Stimulated activated CD8-positive, alpha-beta memory T cell treated with anti-CD3 and anti-CD28 coated beads, Interleukin-4, amount 100 ng/mL, for 24 hours (primary cell): ENCODE results near the gene PXDN.
"Not testable (repeated sequence)": the region's sequence is repeated elsewhere in the genome, so short reads cannot be mapped to it uniquely, and the experiment has no call there.

Source experiments
- DNase-seq: peaks from one replicate; pipeline ENCODE4 v3.0.0-alpha.2; 2020; ENCODE audit warnings: low read depth

Gene PXDN

DNA sequence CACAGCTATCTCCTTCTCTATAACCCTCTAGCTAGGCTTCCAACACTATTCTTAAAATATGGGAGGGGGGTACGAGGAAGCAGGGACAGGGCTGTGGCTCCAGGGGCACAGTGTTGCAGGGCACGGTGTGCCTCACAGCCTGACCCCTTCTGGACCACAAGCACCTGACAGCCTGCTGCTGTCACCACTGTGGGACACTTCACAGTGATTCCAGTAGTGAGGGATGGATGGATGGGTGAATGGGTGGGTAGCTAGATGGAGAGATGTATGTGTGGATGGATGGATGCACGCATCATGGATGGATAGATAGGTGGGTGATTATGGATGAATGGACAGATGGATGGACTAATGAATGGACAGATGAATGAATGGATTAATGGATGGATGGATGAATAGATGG lies 21.6 kb downstream of the PXDN start:
- DNase-seq, result no peak

DNA sequence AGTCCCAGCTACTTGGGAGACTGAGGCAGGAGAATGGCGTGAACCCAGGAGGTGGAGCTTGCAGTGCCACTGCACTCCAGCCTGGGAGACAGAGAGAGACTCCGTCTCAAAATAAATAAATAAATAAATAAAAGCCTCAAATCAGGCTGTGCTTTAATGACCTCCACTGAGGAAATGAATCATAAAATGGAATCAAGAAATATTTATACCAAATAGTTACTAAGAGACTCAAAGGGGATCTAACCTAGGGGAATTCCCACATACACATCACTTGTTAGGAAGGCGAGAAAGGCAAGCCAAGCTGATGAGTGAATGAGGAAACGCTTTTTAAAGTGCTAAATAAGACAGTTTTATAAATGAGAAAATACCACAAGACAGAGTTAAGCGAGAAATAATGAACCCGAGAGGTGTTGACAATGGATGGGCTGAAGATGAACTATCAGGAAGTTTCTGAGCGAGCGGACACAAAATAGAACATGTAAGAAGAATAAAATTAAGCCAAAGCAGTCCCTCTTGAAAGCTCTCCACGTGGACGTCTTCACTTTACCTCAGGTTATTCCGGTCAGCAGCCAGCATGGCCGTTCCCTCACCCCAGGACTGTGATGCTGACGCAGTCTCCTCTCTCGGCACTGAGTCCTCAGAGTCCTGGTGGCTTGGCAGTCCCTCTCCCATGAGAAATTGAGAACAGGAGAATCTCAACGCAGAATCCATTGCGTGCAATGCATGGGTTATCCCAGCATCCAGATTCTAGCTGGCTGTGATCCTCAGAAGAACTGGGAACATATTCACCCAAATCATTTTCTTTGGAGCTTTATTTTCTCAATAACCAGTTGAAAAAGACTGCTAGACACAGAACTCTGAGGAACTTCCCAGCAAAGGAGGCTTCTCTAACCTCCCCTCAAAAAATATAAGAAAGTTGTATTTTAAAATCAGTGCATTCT lies 22.3 kb downstream of the PXDN start:
- no peak for DNase-seq

DNA sequence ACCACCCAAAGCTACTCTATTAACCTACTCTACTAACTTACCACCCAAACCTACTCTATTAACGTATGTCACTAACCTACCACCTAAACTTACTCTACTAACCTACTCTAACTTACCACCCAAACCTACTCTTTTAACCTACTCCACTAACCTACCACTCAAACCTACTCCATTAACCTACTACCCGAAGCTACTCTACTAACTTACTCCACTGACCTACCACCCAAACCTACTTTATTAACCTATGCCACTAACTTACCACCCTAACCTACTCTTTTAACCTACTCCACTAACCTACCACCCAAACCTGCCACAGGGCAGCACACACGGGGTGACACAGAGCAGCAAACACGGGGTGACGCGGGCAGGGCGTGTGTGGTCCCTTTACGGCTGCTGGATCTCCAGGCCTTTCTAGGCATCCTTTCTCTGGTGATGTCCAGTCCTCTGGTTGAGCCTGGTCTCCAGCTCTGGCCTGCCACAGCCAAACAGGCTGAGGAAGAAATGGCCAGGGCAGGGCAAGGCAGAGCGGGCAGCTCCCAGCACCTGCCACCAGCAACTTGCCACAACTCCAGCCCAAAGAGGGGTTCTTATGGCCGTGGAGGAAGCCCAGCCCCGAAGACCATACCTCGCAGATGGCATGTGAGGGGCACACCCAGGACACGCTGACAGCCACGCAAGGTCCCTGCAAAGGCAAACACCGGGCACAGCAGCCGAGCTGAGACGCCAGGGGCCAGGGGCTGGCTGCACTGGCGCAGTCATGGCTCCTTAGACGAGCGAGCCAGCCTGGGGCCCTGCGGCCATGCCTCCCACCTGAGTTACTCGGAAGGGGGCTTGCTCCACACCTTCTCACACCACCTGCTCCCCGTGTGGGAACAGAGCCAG lies 25.7 kb downstream of the PXDN start:
- DNase-seq, result no peak

DNA sequence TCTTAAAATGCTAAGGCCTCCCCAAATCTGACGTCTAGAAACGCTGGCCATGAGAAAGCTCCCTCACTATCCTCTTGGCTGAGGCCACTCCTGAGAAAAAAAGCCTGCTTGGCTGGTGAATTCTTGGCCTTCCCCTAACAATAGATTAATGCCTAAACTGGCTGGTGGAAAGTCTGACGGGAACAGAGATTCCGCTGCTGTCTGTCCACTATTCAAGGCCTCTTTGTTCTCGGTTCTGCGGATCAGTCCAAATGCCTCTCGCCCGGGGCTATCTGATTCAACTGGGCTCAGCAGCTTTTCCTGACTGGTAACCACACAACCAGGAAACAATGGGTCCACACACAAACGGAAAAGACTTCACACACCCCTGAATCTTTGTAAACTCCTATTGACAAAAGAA lies 27.2 kb downstream of the PXDN start:
- no peak for DNase-seq

DNA sequence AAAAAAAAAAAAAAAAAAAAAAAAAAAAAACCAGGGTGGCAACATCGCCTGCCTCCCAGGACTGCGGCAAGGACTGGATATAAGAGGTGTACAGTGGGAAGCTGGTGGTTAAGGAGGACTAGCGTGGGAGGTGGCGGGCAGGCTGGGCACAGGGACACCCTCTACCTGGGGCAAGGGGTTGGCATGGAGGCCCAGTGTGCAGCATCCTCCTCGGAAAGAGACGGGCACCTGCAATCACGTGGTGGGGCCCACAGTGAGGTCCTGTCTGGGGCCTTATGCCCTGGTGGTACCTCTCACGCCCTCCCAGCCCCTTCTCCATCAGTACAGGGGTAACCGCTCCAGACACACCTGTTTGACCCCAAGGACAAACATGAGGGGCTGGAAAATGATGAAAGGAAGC lies 27.9 kb downstream of the PXDN start:
- DNase-seq, result no peak

DNA sequence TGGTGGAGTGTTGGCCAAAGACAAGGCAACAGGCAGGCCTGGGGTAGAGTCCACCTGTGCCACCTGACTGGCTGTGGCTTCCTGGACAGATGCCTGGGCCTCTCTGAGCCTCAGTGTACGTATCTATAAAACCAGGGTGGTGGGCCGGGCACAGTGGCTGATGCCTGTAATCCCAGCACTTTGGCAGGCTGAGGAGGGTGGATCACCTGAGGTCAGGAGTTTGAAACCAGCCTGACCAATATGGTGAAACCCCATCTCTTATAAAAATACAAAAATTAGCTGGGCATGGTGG lies 28.4 kb downstream of the PXDN start:
- DNase-seq, result not testable (repeated sequence)

DNA sequence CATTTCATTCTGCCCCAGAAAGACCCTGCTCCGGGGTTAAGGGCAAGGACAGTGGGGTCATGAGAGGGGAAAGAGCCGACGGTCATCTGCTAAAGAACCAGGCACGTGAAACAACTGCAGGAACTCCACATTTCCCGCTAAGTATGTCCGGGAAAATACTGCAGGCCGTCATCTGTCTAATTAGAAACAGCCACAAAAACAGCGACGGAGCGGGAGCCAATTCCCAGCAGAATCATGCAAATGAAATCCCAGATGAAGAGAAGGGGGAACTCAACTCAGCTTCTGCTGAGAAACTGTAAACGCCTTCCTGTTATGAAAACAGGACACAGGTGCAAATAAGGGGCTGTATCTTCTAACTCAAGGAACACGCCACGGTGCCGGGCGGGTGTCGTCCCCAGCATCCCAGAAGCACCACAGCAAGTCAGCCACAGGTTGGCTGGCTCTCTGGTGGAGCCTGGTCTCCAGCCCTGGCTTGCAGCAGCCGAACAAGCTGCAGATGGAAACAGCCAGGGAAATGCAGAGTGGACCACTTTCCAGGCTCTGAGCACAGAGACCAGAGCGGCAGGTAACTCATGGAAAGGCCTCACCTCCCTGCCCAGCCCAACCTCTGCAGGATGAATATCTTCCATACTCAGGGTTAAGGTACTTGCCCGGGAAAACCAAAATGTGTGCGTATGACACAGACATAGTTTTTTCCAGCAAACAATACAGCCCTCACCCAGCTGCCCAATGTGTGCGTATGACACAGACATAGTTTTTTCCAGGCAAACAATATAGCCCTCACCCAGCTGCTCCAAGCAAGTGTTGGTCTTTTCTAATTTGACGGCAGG lies 28.9 kb downstream of the PXDN start:
- DNase-seq, result no peak

DNA sequence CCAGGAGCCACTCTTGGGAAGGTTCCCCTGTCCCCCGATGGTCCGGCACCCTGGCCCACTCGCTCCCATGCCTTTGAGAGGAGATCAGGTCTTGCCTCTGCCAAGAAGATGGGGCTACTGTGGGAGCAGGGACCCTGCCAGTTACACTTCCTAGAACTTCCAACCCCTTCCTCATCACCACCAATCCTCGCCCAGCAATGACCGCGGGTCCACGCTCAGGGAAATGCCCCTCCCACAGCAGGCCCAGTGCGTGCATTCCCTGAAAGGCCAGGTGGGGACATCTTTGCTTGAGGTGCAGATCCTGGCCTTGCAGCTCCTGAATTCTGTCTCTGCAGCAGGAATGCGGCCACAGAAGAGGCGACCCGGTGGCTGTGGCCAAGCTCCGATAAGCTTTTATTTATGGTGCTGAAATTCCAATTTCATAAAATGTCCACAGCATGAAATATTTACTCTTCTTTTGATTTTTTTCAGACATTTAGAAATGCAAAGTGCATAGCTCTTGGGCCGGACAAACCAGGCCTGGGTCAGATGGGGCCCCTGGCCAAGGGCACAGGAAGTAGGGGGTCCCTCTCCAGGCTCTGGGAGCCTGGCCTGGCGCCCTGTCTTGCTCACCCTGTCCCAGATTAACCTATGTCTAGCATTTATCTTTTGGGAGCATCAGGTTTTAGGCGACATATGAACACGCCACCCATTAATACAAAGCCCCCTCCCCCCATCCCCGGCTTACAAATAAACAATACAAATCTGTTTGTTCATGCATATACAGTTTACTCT lies 29.8 kb downstream of the PXDN start:
- no peak for DNase-seq

DNA sequence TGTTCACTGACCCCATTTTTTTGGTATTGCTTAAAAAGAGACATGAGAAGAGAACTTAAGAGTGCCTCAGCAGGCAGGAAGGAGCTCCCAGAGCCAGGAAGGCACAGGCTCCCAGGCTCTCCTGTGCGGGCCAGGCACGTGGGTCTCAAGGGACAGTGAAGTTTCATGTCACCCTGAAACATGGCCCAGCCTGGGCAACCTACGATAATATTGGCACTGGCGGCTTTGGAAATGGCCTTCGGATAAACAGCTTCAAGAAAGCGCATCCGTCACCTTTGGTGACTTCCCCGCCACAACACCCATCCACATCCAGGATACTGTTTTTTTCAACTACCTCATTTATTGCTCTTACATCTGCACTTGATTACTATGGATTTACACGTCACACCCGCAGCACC lies 30.5 kb downstream of the PXDN start:
- no peak for DNase-seq

DNA sequence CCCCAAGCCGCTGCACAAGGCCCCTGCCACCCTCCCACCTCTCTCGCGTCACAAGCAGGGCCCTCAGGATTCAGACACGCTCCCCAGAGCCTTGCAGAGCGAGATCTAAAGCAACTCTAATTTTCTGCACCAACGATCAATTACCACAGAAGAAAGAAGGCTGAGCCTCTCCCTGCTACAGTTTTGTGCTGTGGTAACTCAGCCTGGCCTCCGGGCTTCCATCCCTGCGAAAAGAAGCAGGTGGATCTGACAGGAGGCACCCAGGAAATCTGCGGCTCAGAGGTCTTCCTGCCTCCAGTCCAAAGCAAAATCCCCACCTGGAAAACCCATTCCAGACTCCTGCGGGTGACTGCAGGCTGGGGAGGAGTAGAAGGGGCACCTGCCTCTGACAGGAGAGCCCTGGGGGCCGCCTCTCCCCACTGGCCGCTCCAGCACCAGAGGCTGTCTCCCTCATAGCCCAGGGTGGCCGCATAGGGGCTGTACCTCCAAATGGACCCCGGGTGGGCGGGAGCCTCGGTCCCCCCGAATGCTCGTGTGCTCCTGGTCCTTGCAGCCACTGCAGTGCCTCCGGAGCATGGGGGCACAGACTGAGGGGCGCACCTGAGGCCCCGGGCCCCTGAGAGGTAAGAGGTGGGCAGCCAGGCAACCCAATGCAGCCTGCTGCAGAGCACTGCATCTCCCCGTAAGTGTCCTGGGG lies 31.0 kb downstream of the PXDN start:
- DNase-seq, result no peak

DNA sequence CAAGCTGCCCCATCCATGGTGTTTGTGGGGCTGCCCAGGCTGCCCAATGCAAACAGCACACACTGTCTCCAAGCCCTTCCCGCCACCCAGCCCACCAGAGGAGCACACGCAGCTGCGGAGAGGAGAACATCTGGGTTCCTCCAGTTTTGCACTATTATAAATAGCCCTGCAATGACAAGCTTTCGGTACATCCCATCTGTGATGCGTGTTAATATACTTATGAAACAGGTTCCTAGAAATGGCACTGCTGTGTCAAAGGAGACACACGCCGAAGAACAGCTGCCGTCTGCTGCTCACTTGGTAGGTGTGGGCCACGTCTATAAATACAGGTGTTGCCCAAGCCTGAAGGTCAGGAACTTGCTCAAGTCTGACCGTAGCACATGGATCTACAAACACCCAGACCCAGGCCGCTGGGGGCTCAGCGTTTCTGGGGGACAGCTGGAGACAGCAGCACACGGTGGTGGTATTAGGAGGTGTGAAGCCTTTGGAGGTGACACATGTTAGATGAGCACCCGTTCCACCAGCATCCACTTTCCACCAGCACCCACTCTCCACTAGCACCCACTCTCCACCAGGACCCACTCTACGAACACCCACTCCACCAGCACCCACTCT lies 34.3 kb downstream of the PXDN start:
- no peak for DNase-seq

DNA sequence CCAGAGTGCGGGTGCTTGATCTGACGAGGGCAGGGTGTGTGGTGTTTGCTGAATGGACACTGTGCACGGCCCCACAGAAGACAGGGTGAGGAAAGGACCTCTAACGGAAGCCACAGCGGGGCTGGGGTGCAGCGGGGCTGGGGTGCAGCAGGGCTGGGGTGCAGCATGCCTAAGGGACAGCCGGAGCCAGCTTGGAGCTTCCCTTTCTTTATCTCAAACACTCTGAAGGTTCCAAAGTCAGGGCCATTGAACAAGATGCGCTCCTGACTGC lies 35.0 kb downstream of the PXDN start:
- DNase-seq, result no peak

DNA sequence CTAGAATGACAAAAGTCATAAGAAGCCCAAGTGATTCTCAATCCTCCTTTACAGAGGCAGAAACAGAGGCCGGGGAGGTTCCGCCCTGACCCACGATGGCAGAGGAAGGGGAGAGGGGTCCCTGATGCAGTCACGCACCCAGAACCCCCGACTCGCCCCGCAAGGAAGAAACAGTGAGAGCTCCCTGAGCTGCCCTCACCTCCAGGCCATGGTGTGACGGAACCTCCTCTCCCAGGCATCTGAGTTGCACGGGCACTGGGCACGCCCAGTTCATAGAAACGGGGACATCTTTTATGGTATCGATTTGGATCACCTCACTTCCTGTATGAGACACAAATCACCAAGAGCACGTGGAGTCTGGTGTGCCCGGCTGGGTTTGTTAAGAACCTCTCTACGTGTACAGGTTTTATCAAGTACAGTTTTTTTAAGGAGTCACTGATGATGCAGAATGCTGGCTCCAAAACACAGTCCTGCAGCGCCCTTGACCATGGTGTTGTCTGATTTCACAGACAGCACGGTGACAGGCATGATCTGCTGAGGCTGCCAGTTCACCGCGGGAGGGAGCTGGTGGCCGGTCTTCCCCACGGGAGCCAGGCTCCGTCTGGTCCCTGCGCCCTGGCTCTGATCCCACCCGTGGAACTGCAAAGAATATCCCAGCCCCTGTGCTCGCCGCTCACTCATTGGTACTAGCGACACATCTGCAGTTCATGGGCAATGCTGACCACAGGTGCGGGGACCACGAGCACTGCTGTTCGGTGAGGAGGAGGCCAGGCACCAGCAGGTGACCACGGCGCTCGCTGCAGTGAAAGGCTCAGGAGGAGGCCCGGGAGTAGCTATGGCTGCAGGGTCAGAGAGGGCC lies 35.6 kb downstream of the PXDN start:
- DNase-seq, result no peak

DNA sequence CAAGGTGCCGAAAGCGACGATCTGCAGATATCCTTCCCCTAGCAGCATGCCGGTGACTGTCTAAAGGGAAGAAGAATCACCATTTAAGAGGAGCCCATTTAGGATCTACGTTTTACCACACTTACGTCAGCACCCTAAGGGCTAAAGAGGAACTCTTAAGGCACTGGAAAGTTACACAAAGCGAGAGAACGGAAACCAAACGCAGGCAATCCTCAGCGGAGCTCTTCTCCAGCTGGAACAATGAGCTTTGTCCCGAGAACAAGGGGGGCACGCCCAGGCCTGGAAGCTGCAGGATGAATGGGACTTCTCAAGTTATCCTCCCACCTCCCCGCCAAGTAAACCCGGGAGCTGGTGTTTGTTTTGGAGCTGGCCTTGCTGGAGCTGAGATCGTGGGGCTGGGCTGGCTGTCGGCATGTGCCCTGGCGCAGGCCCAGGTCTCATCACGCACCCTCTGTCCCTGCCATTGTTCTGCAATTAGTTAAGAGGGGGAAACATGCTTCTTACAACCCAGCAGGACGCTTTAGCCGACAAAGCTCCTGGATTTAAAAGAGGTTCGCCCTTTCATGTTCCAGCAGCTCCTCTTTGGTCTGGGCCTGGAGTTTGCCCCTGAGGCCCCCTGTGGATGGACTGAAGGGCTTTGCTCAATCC lies 36.4 kb downstream of the PXDN start:
- no peak for DNase-seq

DNA sequence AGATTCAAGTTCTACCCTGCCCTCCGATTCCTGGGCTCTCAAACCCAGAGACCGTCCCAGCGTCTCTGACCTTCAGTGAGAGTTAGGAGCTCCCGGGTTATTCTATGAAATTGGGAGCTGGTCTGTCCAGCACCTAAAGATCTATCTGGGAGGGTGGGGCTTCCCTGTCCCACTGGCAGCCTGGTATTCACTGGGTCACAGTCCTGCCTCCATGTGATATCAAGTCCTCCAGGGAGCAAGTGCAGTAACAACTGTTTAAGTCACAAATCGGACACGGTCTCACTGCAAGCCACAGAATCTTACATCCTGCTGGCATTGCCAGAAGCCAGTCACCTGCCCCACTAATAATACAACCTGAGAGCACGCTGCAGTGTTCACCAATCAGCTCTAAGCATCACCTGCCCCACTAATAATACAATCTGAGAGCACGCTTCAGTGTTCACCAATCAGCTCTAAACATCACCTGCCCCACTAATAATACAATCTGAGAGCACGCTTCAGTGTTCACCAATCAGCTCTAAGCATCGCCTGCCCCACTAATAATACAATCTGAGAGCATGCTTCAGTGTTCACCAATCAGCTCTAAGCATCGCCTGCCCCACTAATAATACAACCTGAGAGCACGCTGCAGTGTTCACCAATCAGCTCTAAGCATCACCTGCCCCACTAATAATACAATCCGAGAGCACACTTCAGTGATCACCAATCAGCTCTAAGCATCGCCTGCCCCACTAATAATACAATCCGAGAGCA lies 38.0 kb downstream of the PXDN start:
- not testable (repeated sequence) for DNase-seq

DNA sequence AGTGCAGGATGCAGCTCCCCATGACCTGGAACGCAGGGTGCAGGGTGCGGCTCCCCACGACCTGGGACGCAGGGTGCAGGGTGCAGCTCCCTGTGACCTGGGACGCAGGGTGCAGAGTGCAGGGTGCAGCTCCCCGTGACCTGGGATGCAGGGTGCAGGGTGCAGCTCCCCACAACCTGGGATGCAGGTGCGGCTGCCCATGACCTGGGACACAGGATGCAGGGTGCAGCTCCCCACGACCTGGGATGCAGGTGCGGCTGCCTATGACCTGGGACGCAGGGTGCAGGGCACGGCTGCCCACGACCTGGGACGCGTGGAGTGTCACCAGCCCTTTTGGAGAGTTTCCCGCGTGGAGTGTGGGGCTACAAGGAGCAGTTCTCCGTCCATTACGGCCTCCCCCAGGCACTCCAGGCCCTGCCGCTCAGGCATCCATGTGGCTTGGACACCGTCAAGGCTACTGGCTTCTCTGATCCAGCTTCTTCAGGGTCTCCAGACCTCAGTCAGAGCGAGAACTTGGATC lies 38.7 kb downstream of the PXDN start:
- DNase-seq, result no peak

DNA sequence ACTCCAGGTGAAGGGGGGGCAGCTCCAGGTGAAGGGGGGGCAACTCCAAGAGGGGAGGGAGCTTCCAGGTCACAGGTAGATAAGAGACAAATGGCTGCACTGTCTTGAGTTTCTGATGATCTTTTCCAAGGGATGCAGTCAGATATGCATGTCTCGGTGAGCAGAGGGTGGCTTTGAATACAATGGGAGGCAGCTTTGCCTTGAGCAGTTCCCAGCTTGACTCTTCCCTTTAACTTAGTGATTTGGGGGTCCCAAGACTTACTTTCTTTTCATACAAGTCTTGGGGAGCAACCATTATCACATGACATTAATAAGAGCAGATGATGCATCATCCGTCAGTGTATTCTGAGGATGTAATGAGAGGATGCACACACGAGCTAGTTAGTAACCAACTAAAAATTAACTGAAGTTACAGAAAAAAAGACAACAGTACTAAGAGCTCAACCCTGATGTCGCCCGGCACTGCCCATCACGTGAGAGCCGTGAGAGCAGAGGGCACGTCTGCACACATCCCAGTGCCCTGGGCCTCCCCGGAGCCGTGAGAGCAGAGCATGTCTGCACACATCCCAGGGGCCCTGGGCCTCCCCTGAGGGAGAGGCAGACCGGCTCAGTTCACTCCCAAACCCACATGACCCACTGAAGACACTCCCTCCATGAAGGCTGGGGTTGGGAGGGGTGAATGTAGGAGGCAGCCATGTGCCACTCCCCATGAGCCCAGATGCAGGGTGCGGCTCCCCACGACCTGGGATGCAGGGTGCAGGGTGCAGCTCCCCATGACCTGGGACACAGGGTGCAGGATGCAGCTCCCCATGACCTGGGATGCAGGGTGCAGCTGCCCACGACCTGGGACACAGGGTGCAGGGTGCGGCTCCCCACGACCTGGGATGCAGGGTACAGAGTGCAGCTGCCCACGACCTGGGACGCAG lies 39.4 kb downstream of the PXDN start:
- DNase-seq, result no peak
